GM19239 (cell line): ENCODE data around the gene ABLIM1.
A peak's percentile ranks its signal among the peaks of the same experiment; 100 is the strongest.

Experiments
- DNase-seq: peaks from one replicate; pipeline ENCODE4 v3.0.0; 2011; ENCODE audit warnings: low spot score; ENCODE audit not compliant: insufficient read length
- FAIRE-seq: peaks from 2 replicates; lab custom pipeline; 2011; peaks lifted over from hg19 to GRCh38; lab: Jason Lieb, UNC

ABLIM1 gene

DNA sequence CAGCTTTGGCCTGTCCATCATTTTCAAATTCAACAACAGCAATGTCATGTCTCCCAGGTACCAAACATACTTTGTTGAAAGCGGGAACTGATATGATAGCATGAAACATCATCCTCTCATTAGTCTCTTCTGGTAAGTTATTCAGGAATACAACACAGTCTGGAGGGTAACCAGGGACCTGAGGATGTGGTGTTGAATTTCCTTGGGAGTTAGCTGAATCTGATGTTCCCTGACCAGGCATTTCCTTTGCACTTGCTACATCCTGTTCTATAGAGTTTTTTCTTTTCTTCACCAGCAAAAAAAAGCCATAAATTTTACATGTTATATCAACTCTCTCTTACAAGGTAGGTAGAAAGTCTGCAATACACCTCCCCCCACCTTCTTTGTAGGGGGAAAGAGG, 156.0 kb downstream of the ABLIM1 start:
- no peak for FAIRE-seq
- no peak for DNase-seq

GRCh38 chr10:114501650-114502049, 156.4 kb downstream of the ABLIM1 start:
- DNase-seq = no peak
- FAIRE-seq = no peak

DNA sequence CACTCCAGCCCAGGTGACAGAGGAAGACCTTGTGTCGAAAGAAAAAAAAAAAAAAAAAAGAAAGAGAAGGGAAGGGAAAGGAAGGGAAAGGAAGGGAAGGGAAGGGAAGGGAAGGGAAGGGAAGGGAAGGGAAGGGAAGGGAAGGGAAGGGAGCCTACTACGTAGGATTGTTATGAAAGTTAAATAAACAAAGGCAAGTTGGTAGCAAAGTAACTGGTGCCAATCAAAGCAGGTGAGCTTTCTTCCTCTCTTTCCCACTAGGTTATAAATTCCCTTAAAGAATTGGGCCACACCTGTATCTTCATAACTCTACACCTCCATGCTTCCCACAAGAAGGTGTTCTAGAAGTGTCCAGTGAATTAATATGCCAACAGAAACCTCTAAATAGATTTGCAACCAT, 157.4 kb downstream of the ABLIM1 start:
- DNase-seq = no peak
- FAIRE-seq = no peak

- peak; percentile 21 for FAIRE-seq
- no peak for DNase-seq
Measured at GRCh38 chr10:114499630-114500190, 158.4 kb downstream of the ABLIM1 start.

DNA sequence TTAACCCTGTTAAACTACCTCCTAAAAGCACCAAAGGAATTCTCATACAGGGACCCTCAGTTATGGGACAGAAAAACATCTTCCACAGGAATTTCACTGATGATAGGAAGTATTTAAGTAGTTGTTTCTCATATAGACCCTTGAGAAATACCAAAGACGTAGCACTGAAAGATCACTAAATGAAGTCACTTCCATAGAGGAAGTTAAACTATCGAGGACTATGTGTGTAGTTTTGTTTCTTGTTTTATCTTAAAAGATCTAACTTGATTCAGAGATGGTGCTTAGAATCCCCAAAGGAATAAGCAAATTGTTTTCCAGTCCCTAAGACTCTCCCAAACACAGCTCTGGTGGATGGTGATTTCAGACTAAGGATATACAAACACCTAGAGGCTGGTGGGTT, 159.0 kb downstream of the ABLIM1 start:
- FAIRE-seq (peak; percentile 76), DNase-seq (no peak)

- FAIRE-seq = no peak
- DNase-seq = peak; percentile 15
Measured at GRCh38 chr10:114498413-114499111, 159.5 kb downstream of the ABLIM1 start.

- no peak for FAIRE-seq
- DNase-seq = no peak
Measured at GRCh38 chr10:114495303-114495702, 162.8 kb downstream of the ABLIM1 start.

DNA sequence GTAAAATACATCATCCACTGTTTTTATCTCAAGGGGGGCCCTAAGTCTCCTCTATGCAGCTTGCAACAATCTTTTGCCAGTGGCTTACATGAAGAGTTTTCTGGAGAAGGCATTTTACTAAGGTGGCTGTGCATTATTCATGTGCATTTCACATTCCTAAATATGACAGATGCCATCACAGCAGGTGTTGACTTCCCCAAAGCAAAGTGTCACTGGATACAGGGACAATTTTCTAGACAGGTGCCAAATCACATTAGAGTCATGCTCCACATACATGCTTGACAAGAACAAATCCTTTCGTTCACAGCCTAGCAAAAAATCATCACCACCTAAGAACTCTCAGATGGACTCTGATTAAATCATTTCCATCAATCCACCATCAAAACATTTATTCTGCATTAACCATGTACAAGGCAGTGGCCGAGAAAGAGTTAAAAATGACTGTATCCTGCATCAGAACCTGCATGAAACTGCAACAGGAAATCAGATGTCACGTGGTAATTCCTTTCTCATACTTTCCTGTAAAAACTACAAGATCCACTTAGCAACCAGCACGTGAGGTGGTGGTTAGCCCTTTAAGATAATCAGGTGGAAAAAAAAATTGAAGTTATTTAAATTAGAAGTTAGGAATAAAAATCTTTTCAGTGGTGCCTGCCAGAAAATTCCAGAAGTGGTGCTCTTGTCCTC, 165.6 kb downstream of the ABLIM1 start:
- FAIRE-seq = peak; percentile 70
- no peak for DNase-seq

DNA sequence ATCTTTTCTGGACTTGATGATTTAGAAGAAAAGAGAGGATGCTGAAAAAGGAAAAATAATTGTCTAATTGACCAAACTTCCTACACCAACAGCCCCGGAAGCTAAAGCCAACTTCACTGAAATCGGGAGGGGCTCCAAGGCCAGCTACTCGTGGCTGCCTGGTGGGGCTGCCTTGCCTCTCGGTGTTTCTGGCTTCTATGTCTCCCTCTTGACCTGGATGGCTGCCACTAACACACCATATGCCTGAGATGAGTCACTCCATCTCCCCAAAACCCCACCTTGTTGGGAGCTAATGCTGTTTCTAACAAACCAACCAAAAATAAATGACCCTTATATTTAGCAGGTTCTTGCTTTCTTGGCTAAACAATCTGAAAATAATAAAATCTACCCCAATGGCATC, 166.1 kb downstream of the ABLIM1 start:
- no peak for FAIRE-seq
- DNase-seq = no peak

GRCh38 chr10:114491419-114491818, 166.7 kb downstream of the ABLIM1 start:
- DNase-seq = no peak
- no peak for FAIRE-seq

DNA sequence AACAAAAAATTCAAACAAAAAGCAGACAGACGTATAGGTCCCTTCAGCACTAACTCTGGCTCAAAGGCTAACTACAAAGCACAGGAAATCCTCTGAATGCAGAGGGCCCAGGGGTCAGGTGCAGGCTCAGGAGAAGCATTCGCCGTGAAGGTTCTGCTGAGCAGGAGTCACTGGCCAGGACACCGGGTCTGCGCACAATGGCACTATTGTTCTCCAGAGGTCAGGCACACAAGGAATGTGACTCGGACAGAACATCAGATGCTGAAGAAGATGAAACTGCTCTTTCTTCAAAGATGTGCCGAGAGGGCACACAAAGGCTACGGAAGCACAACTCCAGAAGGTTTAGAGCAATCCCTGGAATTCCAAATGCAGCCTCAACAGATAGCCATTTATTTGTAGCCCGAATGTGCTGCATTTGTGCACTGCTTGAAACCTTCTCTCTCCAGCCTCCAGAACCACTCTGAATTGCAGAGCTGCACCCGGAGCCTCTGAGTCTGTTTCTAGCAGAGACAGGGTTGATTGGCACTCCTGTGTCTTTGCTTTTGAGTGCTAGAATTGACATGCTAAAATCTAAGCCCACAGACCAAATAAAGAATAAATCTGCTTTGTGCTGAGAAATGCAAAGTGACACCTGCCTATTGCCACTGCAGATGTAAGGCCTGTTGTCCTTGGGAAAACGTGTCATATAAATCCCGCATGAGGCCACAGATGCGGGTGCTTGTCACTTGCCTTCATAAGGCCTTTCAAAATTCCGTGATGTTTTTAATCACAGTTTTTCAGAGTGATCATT, 168.4 kb downstream of the ABLIM1 start:
- DNase-seq = no peak
- no peak for FAIRE-seq

- FAIRE-seq = no peak
Measured at GRCh38 chr10:114487815-114488536, 170.1 kb downstream of the ABLIM1 start.

DNA sequence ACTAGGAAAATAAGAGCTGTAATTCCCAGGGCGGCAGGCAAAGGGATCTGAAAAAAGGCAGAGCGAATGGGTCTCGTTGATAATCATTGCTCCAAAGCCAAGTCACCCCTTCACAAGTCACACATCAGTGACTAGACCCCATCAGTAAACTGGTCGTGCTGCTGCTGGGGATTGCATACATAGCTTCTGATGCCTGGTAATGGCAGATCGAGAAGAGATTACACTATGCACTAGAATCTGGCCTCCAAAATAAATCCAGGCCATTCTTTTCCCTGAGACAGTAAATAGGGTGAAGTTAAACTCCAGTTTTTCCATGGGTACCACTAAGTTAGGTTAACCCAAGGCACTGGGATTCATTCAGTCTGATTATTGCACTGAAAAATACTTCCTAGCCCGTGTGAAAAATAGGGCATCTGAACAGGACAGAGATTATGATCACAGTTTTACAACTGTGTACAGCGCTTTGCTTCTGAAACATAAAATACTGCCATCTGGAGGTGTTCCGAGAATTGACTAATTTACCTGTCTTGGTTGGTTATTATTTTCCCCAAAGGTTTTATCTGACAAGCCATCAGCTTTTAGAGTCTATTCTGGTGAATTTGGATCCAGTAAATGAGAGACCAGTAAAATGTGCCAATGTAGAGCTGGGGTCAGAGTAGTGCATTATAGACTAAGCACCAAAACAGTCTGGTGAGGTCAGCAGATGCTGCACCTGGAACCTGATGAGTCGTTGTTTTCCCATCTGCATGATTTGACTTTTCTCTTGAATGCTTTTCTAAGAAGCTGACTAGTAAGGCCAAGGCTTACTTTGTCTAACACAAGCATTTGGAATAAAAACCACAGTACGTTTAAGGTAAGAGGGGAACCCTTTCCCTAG, 170.9 kb downstream of the ABLIM1 start:
- DNase-seq (no peak), FAIRE-seq (no peak)

More at GRCh38 chr10:114487815-114488536, 170.1 kb downstream of the ABLIM1 start:
- no peak for DNase-seq

- DNase-seq = no peak
- peak; percentile 18 for FAIRE-seq
Measured at GRCh38 chr10:114485696-114486400, 172.2 kb downstream of the ABLIM1 start.

DNA sequence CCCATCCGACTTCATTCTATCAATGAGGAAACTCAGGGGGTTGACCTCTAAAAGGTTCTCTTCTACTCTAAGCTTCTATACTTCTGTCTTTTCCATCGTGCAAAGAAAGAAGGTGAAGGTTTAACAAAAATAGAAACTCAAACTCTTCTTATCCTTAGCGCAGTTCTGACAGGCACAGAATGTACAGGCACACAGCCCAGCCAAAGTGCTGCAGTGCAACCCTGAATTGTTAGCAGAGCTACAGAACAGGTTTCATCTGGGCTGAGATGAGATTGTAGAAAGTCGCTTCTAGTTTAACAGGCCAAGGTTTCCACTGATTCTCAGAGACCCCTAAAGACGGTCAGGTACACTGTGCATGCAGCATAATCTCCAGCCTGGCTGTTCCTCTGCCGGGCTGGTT, 174.5 kb downstream of the ABLIM1 start:
- FAIRE-seq (no peak), DNase-seq (no peak)

DNA sequence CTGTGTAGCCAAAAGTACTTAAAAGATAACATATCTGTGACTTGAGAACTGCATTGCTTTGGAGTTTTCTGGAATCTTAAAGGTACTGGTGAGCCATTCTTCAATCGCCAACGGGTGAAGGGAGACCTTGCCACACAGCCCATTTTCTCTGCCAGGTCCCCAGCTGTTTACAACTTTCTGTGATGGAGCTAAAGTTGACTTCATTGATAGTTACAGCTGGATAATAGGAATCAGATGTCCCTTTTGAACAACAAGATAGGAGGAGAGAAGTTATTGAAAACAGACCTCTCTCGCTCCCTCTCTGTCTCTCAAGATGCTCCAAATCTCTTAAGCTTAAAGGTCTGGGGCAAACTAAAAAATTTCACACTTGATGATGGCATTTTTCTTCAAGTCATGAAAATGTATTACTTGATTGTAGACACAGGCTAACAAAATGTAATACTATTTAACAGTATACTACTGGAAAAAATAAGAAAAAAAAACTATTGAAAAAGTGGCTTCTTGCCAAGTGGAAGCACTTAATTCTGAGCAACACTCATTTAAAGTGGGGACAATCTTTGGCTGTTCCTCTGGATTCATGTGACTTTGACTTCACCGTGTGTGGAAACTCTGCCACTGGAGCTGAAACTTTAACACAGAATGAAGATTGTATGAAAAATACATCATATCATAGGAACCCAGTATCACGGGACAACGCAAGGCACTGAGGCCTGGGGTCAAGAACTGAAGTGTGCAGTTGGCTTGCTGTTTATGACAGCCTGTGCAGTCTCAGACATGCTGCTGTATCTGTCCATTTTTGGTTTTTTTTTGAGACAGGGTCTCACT, 175.4 kb downstream of the ABLIM1 start:
- DNase-seq = no peak
- FAIRE-seq = no peak

DNA sequence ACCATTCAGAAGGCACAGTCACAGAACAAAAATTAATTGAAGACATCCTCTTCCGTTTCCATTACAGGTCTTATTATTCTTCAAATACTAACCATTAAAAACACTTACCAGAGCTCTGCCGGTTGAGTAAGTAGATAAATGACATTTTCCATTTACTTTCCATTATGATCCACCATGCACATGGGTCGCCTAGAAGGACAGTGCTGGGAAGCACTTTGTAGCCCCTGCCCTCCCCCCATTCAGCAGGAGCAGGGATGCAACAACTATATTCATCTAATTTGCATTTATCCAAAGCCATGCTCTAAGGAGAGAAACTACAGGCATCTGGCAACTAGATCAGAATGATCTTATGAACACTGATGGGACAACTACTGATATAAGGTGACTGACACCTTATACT, 177.0 kb downstream of the ABLIM1 start:
- FAIRE-seq (no peak), DNase-seq (no peak)

GRCh38 chr10:114479836-114480235, 178.2 kb downstream of the ABLIM1 start:
- FAIRE-seq = no peak
- no peak for DNase-seq
